Chondrocyte (in vitro differentiated cells): ENCODE data around the gene GAB4. TPM values are rescaled to one million over a fixed set of nuclear protein-coding genes. Genes with fewer than 3 reads are reported as not detected.

Experiments used
- DNase-seq: peaks from one replicate; pipeline ENCODE4 v3.0.0; 2021; ENCODE audit warnings: mixed read lengths, low spot score
- H3K27ac Mint-ChIP-seq: one replicate; pipeline ENCODE4 v1.8.0; 2021; ENCODE audit warnings: mild to moderate bottlenecking, moderate library complexity, mixed read lengths; ENCODE audit not compliant: unreplicated experiment
- H3K27me3 Mint-ChIP-seq: 2 replicates; pipeline ENCODE4 v1.8.0; 2021; ENCODE audit warnings: low read depth, mixed read lengths
- H3K36me3 Mint-ChIP-seq: 2 replicates; pipeline ENCODE4 v1.8.0; 2021; ENCODE audit warnings: low read depth, mixed read lengths
- H3K4me1 Mint-ChIP-seq: 2 replicates; pipeline ENCODE4 v1.8.0; 2021; ENCODE audit warnings: low read depth, mild to moderate bottlenecking, mixed read lengths
- H3K4me3 Mint-ChIP-seq: one replicate; pipeline ENCODE4 v1.8.0; 2021; ENCODE audit warnings: mild to moderate bottlenecking, moderate library complexity, mixed read lengths; ENCODE audit not compliant: unreplicated experiment
- H3K9me3 Mint-ChIP-seq: 2 replicates; pipeline ENCODE4 v1.8.0; 2021; ENCODE audit warnings: low read depth, mixed read lengths
- total RNA-seq: library from RNA; stranded (reverse); gene quantifications from 3 replicates; pipeline ENCODE4 v1.2.1, GENCODE V29; 2021
- TF ChIP-seq, protein P1 (sequence below): fragments of 200-600 bp; sonication (generic); IDR thresholded peaks from 2 replicates; pipeline ENCODE4 v1.5.0; 2021; ENCODE audit warnings: antibody characterized with exemption, mild to moderate bottlenecking, moderate library complexity

The GAB4 gene
- total RNA-seq, 1 donor from 2014 or later: not detected

DNA sequence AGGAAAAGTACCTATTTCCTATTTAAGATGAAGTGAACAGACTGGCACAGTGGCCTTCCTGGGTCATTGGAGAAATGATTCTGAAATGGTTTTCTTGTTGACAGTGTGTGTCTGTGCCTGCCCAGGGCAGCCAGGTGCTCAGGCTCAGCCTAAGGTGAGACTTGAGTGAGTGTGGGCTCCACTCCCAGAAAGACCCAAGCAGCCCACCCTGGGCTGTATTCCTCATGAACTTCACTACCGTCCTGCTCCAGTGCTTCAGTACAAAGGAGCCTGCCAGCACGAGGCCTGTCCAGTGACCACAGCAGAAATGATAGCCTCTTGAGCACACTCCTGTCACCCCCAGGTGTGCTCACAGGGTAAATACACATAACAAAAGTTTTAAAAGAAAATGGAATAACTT lies 49.5 kb downstream of the GAB4 start:
- TF ChIP-seq, protein P1, sequence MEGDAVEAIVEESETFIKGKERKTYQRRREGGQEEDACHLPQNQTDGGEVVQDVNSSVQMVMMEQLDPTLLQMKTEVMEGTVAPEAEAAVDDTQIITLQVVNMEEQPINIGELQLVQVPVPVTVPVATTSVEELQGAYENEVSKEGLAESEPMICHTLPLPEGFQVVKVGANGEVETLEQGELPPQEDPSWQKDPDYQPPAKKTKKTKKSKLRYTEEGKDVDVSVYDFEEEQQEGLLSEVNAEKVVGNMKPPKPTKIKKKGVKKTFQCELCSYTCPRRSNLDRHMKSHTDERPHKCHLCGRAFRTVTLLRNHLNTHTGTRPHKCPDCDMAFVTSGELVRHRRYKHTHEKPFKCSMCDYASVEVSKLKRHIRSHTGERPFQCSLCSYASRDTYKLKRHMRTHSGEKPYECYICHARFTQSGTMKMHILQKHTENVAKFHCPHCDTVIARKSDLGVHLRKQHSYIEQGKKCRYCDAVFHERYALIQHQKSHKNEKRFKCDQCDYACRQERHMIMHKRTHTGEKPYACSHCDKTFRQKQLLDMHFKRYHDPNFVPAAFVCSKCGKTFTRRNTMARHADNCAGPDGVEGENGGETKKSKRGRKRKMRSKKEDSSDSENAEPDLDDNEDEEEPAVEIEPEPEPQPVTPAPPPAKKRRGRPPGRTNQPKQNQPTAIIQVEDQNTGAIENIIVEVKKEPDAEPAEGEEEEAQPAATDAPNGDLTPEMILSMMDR: no peak
- Mint-ChIP-seq H3K4me1 (no peaks in the 10 kb centered on the region), H3K9me3 (peaks cover 4% of the 10 kb centered on the region), H3K4me3 (no peak overlapping the region), H3K36me3 (no peaks in the 10 kb centered on the region), H3K27ac (no peak overlapping the region), H3K27me3 (no peaks in the 10 kb centered on the region)
- DNase-seq: no peak

DNA sequence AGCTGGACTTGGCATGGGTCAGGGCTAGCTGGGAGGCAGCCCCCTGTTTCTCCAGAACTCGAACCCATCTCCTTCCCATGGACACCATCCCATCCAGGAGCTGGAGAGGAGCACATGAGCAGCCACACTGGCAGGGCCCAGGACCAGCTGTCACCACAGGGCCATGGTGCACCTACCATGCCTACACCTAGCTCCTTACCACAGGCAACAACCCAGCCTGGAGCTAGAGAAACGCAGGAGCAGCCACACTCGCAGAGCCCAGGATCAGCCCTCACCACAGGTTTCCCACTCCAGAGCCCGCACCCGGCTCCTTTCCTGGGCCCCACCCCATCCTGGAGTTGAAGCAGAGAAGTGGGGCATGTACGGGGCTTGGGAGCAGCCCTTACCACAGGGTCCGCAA lies 50.2 kb downstream of the GAB4 start:
- TF ChIP-seq, protein P1: no peak
- no peak overlapping the region for H3K27ac Mint-ChIP-seq
- H3K36me3 Mint-ChIP-seq: no peaks in the 10 kb centered on the region
- H3K4me1 Mint-ChIP-seq: no peaks in the 10 kb centered on the region
- H3K27me3 Mint-ChIP-seq: no peaks in the 10 kb centered on the region
- H3K4me3 Mint-ChIP-seq: no peak overlapping the region
- DNase-seq: peak; percentile 63
- H3K9me3 Mint-ChIP-seq: peaks cover 2% of the 10 kb centered on the region

GRCh38 chr22:16956290-16956689 lies 51.7 kb downstream of the GAB4 start:
- Mint-ChIP-seq H3K36me3 (no peaks in the 10 kb centered on the region), H3K27ac (no peak overlapping the region), H3K9me3 (peaks cover 2% of the 10 kb centered on the region), H3K4me3 (no peak overlapping the region), H3K27me3 (no peaks in the 10 kb centered on the region), H3K4me1 (no peaks in the 10 kb centered on the region)
- TF ChIP-seq, protein P1: no peak
- DNase-seq: peak; percentile 66

GRCh38 chr22:16955678-16956210 lies 52.3 kb downstream of the GAB4 start:
- H3K27ac Mint-ChIP-seq: no peak overlapping the region
- TF ChIP-seq, protein P1: no peak
- H3K4me1 Mint-ChIP-seq: no peaks in the 10 kb centered on the region
- no peaks in the 10 kb centered on the region for H3K36me3 Mint-ChIP-seq
- no peak for DNase-seq
- H3K4me3 Mint-ChIP-seq: no peak overlapping the region
- H3K27me3 Mint-ChIP-seq: no peaks in the 10 kb centered on the region
- H3K9me3 Mint-ChIP-seq: peaks cover 2% of the 10 kb centered on the region

- DNase-seq: peak; percentile 49
- Mint-ChIP-seq H3K4me1 (no peaks in the 10 kb centered on the region), H3K4me3 (no peak overlapping the region), H3K27ac (no peak overlapping the region), H3K27me3 (no peaks in the 10 kb centered on the region), H3K9me3 (peaks cover 2% of the 10 kb centered on the region), H3K36me3 (no peaks in the 10 kb centered on the region)
- TF ChIP-seq, protein P1: no peak
These were observed 52.9 kb downstream of the GAB4 start for GRCh38 chr22:16955081-16955480.
